Raji (cell line): Measurements from ENCODE around the gene ZNF853.
A peak's percentile ranks its signal among the peaks of the same experiment; 100 is the strongest.

ENCODE experiments used
- POLR2A ChIP-seq: IDR thresholded peaks from 2 replicates; pipeline ENCODE4 v1.6.1; 2011; ENCODE audit warnings: low read depth, low read length, control low read depth; ENCODE audit not compliant: insufficient read depth

Gene ZNF853

GRCh38 chr7:6614953-6615722 is at the start of gene ZNF853:
Gene ZNF853, plus strand, starts transcription at chr7:6615610. Its CDS starts 565 bp downstream, at chr7:6616175.
- no peak for TF ChIP-seq POLR2A

GRCh38 chr7:6565655-6566054 is 49.8 kb upstream of the ZNF853 start:
- no peak for TF ChIP-seq POLR2A

DNA sequence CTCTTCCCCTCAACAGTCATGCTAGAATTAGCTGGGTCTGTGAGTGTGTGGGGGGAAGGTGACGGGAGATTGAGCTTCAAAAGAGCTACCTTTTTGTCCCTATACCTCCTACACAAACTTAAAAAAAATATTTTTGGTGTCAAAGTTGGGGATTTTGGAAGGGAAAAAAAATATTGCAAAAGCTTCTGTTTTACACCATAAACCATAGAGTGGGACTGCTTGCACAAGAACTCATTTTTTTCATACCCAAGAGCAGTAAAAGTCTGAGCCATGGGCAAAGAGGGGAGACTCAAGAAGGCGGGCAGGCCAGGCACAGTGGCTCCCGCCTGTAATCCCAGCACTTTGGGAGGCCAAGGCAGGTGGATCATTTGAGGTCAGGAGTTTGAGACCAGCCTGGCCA is 47.5 kb upstream of the ZNF853 start:
- no peak for TF ChIP-seq POLR2A

DNA sequence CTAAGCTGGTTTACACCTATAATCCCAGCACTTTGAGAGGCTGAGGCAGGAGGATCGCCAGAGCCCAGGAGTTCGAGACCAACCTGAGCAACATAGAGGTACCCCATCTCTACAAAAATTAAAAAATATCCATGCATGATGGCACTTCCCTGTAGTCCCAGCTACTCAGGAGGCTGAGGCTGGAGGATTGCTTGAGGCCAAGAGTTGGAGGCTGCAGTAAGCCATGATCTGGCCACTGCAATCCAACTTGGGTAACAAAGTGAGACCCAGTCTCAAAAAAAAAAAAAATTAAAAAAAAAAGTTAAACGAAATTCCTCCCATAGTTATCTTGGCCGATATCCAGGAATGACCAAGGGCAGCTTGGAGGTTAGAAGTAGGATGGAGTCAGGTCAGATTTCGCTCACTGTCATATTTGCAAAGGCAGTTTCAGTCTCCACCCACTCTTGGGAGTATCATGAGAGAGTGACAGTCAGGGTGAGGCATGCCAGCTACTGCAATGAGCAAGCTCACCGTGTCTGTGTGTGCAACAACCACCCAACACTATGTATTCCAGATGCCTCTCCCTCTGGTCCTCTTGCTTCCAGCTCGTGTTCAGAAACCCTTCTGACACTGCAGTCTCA is 44.1 kb upstream of the ZNF853 start:
- TF ChIP-seq POLR2A = no peak

DNA sequence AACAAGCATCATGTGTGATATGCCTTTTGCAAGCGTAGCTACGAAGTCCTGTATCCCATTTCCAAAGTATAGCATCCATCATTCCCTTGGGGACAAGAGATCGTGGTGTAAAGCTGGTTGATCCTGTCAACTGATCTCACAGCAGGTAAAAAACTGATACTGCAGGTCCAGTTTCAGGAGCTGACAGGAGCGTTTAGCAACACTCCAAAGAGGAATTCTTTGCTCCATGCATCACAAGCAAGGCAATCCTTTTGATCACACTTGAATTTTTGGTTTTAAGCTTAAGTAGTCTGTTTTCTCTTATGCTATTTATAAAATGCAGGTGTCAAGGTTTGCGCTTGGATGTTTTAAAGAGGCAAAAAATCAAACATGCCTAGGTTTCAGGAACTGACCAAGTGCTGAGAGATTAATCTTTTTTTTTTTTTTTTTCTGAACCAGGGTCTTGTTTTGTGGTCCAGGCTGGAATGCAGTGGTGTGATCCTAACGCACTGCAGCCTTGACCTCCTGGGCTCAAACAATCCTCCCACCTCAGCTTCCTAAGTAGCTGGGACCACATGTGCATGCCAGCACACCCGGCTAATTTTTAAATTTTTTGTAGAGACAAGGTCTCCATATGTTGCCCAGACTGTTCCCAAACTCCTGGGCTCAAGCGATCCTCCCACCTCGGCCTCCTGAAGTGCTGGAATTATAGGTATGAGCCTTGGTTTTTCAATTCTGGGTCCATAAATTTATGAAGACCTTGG is 40.0 kb upstream of the ZNF853 start:
- TF ChIP-seq POLR2A = no peak

- TF ChIP-seq POLR2A = no peak
Observed at GRCh38 chr7:6576024-6576866, 39.2 kb upstream of the ZNF853 start.

DNA sequence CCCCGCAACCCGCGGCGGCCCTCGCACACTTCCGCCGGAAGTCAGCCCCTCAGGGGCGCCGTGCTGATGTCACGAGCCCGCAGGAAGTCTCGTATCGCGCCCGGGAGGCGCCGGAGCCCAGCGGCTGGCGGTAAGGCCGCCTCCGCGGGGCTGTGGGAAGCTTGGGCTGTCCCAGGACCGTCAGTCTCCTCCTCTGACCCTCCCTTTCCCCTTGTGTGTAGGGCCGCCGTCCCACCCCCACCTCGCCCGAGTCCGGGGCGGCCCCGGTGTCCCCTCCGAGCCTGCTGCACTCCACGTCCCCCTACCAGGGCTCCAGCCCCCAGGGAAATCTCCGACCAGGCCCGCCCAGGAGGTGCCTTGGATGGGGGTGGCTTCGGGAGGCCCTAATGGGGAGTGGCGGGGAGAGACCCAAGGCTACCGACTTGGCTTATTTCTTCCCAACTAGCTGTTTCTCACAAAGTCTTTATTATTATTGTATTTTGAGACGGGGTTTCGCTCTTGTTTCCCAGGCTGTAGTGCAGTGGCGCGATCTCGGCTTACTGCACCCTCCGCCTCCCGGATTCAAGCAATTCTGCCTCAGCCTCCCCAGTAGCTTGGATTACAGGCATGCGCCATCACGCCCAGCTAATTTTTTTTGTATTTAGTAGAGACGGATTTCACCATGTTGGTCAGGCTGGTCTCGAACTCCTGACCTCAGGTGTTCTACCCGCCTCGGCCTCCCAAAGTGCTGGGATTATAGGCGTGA is 37.9 kb upstream of the ZNF853 start, which contains the start of gene ZDHHC4:
TSS of gene ZDHHC4 (plus strand) at position 86 of the 745 bp plus-strand sequence. CDS start 3,108 bp downstream, outside the sequence.
- TF ChIP-seq POLR2A = peak; percentile 97

DNA sequence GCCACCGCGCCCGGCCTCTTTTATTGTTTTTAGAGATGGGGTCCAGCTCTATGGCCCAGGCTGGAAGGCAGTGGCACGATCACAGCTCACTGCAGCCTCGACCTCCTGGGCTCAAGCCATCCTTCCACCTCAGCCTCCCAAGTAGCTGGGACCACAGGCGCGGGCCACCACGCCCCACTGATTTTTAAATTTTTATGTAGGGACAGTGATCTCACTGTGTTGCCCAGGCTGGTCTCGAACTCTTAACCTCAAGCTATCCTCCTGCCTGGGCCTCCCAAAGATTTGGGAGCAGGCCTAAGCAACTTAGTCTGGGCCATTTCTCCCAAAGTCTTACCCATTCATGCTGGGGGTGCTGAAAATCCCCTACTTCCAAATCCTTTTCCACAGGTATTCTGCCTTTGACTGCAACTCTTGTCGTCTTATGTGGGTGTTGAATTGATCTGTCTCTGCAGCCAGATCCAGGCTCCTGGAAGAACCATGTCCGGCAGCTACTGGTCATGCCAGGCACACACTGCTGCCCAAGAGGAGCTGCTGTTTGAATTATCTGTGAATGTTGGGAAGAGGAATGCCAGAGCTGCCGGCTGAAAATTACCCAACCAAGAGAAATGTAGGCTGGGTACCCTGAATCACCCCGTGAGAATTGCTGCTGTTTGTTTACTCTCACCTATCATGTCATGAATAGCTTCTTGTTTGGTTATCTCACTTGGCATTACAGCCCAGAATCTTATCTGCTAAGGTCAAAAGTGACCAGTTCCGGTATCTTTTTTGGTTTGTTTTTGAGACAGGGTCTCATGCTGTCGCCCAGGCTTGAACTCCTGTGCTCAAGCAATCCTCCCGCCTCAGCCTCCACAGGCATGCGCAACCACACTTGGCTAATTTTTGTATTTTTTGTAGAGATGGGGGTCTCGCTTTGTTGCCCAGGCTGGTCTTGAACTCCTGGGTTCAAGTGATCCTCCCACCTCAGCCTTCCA is 37.0 kb upstream of the ZNF853 start:
- TF ChIP-seq POLR2A = no peak

- no peak for TF ChIP-seq POLR2A
Observed at GRCh38 chr7:6579446-6579845, 36.0 kb upstream of the ZNF853 start.

- TF ChIP-seq POLR2A = no peak
Observed at GRCh38 chr7:6588566-6588965, 26.8 kb upstream of the ZNF853 start.

GRCh38 chr7:6589151-6589828 is 26.1 kb upstream of the ZNF853 start:
- no peak for TF ChIP-seq POLR2A

- peak; percentile 81 for TF ChIP-seq POLR2A
Observed at GRCh38 chr7:6589829-6590644, 25.4 kb upstream of the ZNF853 start, which contains the start of gene INTS15. Gene INTS15, plus strand, starts transcription at chr7:6590021. Its CDS starts 263 bp downstream, at chr7:6590284.

DNA sequence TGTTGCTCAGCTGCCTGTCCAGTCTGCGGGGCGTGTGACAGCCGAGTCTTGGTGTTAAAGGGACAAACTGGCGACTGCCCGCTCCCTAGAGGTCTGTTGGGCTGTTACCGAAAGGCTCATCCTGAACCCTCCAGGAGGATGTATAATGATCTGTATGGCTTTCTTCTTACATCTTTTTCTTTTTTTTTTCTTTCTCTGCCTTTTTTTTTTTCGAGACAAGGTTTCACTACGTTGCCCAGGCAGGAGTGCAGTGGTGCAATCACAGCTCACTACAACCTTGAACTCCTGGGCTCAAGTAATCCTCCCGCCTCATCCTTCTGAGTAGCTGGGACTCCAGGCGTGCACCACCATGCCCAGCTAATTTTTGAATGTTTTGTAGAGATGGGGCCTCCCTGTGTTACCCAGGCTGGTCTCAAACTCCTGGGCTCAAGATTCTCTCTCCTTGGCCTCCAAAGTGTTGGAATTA is 24.7 kb upstream of the ZNF853 start:
- no peak for TF ChIP-seq POLR2A
